Astrocyte of the cerebellum (primary cell): ENCODE results near the gene SPATA20.

Experiments used
- DNase-seq: peaks from one replicate; pipeline ENCODE4 v3.0.0-alpha.2; 2011; ENCODE audit warnings: low read depth
- H3K4me3 ChIP-seq: 2 replicates; pipeline ENCODE4 v1.5.1; 2011; ENCODE audit warnings: mild to moderate bottlenecking, low read depth, low read length, moderate library complexity
- CTCF ChIP-seq: IDR thresholded peaks from 2 replicates; pipeline ENCODE4 v1.5.1; 2012; ENCODE audit warnings: low read length, low read depth, moderate library complexity, mild to moderate bottlenecking; ENCODE audit errors: missing control alignments
- in situ Hi-C: cut with HindIII; loops from 2 replicates; pipeline ENCODE4 v1.10.0; 2017; ENCODE audit warnings: low sequenced_read_pairs

The SPATA20 gene

GRCh38 chr17:50565402-50566350, 18.7 kb downstream of the SPATA20 start:
- in situ Hi-C loops = no loop called here
- H3K4me3 ChIP-seq = no peak overlapping the region
- no peak for TF ChIP-seq CTCF
- DNase-seq = no peak

GRCh38 chr17:50566886-50567285, 19.9 kb downstream of the SPATA20 start:
- TF ChIP-seq CTCF = no peak
- no peak overlapping the region for H3K4me3 ChIP-seq
- in situ Hi-C loops = no loop called here
- no peak for DNase-seq

GRCh38 chr17:50568659-50569058, 21.7 kb downstream of the SPATA20 start:
- DNase-seq = no peak
- TF ChIP-seq CTCF = no peak
- no peak overlapping the region for H3K4me3 ChIP-seq
- in situ Hi-C loops = no loop called here

- in situ Hi-C loops = no loop called here
- DNase-seq = no peak
- TF ChIP-seq CTCF = no peak
- no peak overlapping the region for H3K4me3 ChIP-seq
Measured at GRCh38 chr17:50569592-50569991, 22.6 kb downstream of the SPATA20 start.

- in situ Hi-C loops = no loop called here
- H3K4me3 ChIP-seq = no peak overlapping the region
- no peak for TF ChIP-seq CTCF
Measured at GRCh38 chr17:50570032-50570431, 23.1 kb downstream of the SPATA20 start.

GRCh38 chr17:50570528-50570927, 23.6 kb downstream of the SPATA20 start:
- no peak overlapping the region for H3K4me3 ChIP-seq
- no peak for TF ChIP-seq CTCF
- DNase-seq = no peak
- in situ Hi-C loops = no loop called here

More at GRCh38 chr17:50570032-50570431, 23.1 kb downstream of the SPATA20 start:
- DNase-seq = no peak
